Body of pancreas (tissue), 4 donors: ENCODE data around the gene FURIN.

Source experiments
- POLR2A ChIP-seq, 3 donors: fragments of 450-650 bp; IDR thresholded peaks; one replicate each; pipeline ENCODE4 v1.6.1; 2016; ENCODE audit warnings: antibody characterized with exemption in 3 of 3, mild to moderate bottlenecking in 2 of 3
- TF ChIP-seq, protein P1 (sequence below), 7 experiments: fragments of 450-650 bp in 4 of 7; fragments of 200-600 bp in 3 of 7; sonication (generic) in 3 of 7; IDR thresholded peaks; one replicate each; pipeline ENCODE4 v1.5.1; 2016 to 2019; ENCODE audit warnings: antibody characterized with exemption in 7 of 7

DNA sequence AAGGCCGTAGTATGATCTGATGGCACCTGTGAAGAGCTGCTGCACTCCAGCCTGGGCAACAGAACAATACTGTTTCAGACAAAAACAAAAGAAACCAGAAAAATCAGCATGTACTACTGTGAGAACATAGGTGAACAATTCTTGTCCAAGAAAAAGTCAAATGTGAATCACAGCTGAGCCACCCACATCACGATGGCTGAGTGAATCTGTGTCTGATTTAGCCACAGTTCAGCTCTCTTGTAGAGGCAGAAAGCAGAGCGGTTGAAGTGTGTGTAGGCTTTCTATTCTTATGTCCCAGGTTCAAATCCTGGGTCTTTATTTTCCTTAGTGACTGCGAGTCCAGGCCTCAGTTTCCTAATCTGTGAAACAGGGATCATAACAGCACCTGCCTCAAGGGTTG is 4.4 kb upstream of the FURIN start:
- TF ChIP-seq POLR2A (IDR thresholded peaks at IDR 0.05) = no peak
- TF ChIP-seq, protein P1, sequence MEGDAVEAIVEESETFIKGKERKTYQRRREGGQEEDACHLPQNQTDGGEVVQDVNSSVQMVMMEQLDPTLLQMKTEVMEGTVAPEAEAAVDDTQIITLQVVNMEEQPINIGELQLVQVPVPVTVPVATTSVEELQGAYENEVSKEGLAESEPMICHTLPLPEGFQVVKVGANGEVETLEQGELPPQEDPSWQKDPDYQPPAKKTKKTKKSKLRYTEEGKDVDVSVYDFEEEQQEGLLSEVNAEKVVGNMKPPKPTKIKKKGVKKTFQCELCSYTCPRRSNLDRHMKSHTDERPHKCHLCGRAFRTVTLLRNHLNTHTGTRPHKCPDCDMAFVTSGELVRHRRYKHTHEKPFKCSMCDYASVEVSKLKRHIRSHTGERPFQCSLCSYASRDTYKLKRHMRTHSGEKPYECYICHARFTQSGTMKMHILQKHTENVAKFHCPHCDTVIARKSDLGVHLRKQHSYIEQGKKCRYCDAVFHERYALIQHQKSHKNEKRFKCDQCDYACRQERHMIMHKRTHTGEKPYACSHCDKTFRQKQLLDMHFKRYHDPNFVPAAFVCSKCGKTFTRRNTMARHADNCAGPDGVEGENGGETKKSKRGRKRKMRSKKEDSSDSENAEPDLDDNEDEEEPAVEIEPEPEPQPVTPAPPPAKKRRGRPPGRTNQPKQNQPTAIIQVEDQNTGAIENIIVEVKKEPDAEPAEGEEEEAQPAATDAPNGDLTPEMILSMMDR (IDR thresholded peaks at IDR 0.05) = no peak
